Ishikawa (cell line): ENCODE data around the gene FRMD5.

Experiments used
- CEBPB ChIP-seq: IDR thresholded peaks from 2 replicates; pipeline ENCODE4 v1.6.1; 2012
- CREB1 ChIP-seq: IDR thresholded peaks from 2 replicates; pipeline ENCODE4 v1.6.1; 2012; ENCODE audit warnings: low read depth
- EGR1 ChIP-seq: IDR thresholded peaks from 2 replicates; pipeline ENCODE4 v1.6.1; 2012
- EP300 ChIP-seq: IDR thresholded peaks from 2 replicates; pipeline ENCODE4 v1.6.1; 2012; ENCODE audit warnings: borderline replicate concordance
- FOXM1 ChIP-seq: IDR thresholded peaks from 2 replicates; pipeline ENCODE4 v1.6.1; 2012; ENCODE audit warnings: low read depth, borderline replicate concordance
- NFIC ChIP-seq: IDR thresholded peaks from 2 replicates; pipeline ENCODE4 v1.6.1; 2012
- RAD21 ChIP-seq: IDR thresholded peaks from 2 replicates; pipeline ENCODE4 v1.6.1; 2012; ENCODE audit warnings: low read depth
- TAF1 ChIP-seq: IDR thresholded peaks from 2 replicates; pipeline ENCODE4 v1.6.1; 2012; ENCODE audit warnings: low read depth, mild to moderate bottlenecking
- TCF12 ChIP-seq: IDR thresholded peaks from 2 replicates; pipeline ENCODE4 v1.6.1; 2012; ENCODE audit warnings: low read depth
- TEAD4 ChIP-seq: IDR thresholded peaks from 2 replicates; pipeline ENCODE4 v1.6.1; 2012
- YY1 ChIP-seq: IDR thresholded peaks from 2 replicates; pipeline ENCODE4 v1.6.1; 2012; ENCODE audit warnings: low read depth
- ZBTB7A ChIP-seq: IDR thresholded peaks from 2 replicates; pipeline ENCODE4 v1.6.1; 2012; ENCODE audit warnings: low read depth
- TF ChIP-seq, protein P1 (sequence below): IDR thresholded peaks from 2 replicates; pipeline ENCODE4 v1.6.1; 2012; ENCODE audit warnings: low read depth, mild to moderate bottlenecking
- TF ChIP-seq, protein P2 (sequence below): IDR thresholded peaks from 2 replicates; pipeline ENCODE4 v1.6.1; 2012
- TF ChIP-seq, protein P3 (sequence below): IDR thresholded peaks from 2 replicates; pipeline ENCODE4 v1.6.1; 2012

Gene FRMD5

DNA sequence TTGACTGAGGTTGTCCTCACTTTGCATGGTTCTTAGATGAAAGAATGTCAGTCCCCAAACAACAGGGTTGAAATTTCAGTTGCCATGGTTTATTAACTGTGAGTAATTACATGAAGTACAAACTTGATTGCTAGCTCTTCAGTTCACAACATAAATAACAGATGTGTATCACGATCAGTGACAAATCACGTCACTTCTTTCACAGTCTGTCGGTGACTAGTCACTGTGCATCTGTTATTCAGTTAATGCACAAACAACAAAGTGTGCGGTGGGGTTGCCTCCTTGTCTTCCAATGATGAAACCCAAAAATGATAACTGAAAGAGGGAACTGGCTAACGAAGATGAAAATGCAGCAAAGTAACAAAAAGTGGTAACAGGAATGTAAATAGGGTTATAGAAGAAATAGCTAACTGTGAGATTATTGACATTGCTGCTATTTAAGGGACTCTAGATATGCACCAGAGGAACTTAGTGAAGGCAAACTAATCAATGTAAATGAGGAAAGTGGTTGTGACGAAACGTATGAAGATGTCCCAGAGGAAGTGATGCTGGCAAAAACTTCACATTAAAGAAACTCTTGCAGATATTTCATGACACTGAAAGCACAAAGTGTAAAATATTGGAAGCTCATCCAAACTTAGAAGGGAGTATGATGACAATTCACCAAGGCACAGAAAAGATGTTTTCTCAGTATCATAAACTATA, 208.9 kb downstream of the FRMD5 start:
- TF ChIP-seq TCF12 = no peak
- TF ChIP-seq, protein P1, sequence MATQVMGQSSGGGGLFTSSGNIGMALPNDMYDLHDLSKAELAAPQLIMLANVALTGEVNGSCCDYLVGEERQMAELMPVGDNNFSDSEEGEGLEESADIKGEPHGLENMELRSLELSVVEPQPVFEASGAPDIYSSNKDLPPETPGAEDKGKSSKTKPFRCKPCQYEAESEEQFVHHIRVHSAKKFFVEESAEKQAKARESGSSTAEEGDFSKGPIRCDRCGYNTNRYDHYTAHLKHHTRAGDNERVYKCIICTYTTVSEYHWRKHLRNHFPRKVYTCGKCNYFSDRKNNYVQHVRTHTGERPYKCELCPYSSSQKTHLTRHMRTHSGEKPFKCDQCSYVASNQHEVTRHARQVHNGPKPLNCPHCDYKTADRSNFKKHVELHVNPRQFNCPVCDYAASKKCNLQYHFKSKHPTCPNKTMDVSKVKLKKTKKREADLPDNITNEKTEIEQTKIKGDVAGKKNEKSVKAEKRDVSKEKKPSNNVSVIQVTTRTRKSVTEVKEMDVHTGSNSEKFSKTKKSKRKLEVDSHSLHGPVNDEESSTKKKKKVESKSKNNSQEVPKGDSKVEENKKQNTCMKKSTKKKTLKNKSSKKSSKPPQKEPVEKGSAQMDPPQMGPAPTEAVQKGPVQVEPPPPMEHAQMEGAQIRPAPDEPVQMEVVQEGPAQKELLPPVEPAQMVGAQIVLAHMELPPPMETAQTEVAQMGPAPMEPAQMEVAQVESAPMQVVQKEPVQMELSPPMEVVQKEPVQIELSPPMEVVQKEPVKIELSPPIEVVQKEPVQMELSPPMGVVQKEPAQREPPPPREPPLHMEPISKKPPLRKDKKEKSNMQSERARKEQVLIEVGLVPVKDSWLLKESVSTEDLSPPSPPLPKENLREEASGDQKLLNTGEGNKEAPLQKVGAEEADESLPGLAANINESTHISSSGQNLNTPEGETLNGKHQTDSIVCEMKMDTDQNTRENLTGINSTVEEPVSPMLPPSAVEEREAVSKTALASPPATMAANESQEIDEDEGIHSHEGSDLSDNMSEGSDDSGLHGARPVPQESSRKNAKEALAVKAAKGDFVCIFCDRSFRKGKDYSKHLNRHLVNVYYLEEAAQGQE = no peak
- no peak for TF ChIP-seq FOXM1
- TF ChIP-seq RAD21 = no peak
- no peak for TF ChIP-seq CREB1
- TF ChIP-seq NFIC = no peak
- no peak for TF ChIP-seq TAF1
- TF ChIP-seq, protein P2, sequence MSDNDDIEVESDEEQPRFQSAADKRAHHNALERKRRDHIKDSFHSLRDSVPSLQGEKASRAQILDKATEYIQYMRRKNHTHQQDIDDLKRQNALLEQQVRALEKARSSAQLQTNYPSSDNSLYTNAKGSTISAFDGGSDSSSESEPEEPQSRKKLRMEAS = no peak
- TF ChIP-seq EGR1 = no peak
- no peak for TF ChIP-seq YY1
- TF ChIP-seq EP300 = no peak
- TF ChIP-seq TEAD4 = no peak
- no peak for TF ChIP-seq CEBPB
- TF ChIP-seq, protein P3, sequence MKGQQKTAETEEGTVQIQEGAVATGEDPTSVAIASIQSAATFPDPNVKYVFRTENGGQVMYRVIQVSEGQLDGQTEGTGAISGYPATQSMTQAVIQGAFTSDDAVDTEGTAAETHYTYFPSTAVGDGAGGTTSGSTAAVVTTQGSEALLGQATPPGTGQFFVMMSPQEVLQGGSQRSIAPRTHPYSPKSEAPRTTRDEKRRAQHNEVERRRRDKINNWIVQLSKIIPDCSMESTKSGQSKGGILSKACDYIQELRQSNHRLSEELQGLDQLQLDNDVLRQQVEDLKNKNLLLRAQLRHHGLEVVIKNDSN = no peak
- TF ChIP-seq ZBTB7A = no peak

DNA sequence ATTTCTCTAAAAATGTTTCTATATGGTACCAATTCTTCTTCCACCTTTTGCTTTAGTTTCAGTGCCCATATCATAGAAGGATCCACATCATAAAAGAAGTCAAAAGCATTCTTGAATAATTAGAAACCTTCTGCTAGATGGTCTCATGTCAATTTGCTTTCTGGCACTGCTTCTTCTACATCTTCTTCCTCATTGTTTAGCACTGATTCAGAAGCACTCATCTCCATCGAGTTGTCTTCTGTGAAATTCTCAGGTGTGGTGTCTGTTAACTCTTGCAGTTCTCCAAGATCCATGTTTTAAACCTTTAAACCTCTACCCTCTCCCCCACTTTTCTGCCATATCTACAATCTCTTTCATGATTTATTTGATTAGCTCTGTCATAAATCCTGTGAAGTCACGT, 213.5 kb downstream of the FRMD5 start:
- TF ChIP-seq YY1 (no peak), TEAD4 (no peak), CREB1 (no peak), CEBPB (no peak), ZBTB7A (no peak), TAF1 (no peak), TCF12 (no peak), FOXM1 (no peak), NFIC (no peak), EGR1 (no peak)
- TF ChIP-seq, protein P2 = no peak
- TF ChIP-seq, protein P1 = no peak

DNA sequence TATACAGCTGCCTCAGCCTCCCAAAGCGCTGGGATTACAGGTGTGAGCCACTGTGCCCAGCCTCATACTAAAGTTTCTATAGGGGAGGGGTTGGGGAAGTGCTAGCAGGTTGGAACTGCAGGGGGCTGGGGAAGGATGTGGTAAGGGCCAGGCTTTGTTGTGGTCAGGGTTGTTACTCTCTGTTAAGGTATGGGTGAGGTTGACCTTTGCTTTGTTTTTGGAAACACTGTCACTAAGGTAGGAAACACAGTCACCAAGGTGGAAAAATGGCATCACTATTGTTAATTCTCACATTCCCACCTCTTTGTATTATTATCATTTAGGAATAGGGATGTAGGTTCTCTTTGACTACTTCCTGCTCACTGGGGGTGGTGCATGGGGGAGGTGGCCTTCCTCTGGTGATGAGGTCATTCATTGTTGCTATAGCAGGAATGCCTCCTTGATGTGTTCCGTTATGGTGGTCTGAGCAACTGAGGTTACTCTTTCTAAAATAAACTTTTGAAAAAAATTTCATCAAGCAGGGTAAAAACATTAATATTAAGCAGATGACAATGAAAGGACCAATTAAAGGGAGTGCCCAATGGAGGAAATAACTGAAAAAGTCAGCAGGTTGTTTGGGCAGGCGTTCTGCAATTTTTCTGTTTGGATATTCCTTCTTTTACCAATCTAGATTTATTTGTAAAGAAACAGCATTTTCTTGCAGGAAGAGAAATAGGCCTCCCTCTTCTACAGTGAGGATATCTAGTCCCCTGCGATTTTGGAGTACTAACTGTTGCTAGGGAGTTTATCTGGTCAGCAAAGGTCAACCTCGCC, 217.8 kb downstream of the FRMD5 start:
- no peak for TF ChIP-seq RAD21
- no peak for TF ChIP-seq TEAD4
- no peak for TF ChIP-seq CREB1
- TF ChIP-seq CEBPB = no peak
- no peak for TF ChIP-seq EP300
- TF ChIP-seq TAF1 = no peak
- TF ChIP-seq EGR1 = no peak
- no peak for TF ChIP-seq ZBTB7A
- TF ChIP-seq, protein P2 = no peak
- no peak for TF ChIP-seq TCF12
- TF ChIP-seq, protein P3 = no peak
- no peak for TF ChIP-seq NFIC
- no peak for TF ChIP-seq YY1
- TF ChIP-seq, protein P1 = no peak
- TF ChIP-seq FOXM1 = no peak
